Liver (tissue), 9 donors: Measurements from ENCODE around the gene LRRN3. TPM values are rescaled to one million over a fixed set of nuclear protein-coding genes. Genes with fewer than 3 reads are reported as not detected.

ENCODE experiments used
- DNase-seq: peaks from one replicate; pipeline ENCODE4 v3.0.0-alpha.2; 2017; ENCODE audit warnings: low spot score
- H3K27ac ChIP-seq, 2 donors: one replicate each; pipeline ENCODE4 v1.7.0; 2013; ENCODE audit warnings: inconsistent platforms in 2 of 2, low read length in 2 of 2, control low read depth in 1 of 2, low read depth in 1 of 2, mild to moderate bottlenecking in 1 of 2
- H3K27me3 ChIP-seq, 4 donors: one replicate each; pipeline versions ENCODE4 v1.6.1 to v1.7.0; 2013; ENCODE audit warnings: low read length in 3 of 4, inconsistent platforms in 1 of 4, mild to moderate bottlenecking in 1 of 4, moderate library complexity in 1 of 4; ENCODE audit not compliant: control insufficient read depth in 4 of 4, insufficient read depth in 4 of 4
- H3K36me3 ChIP-seq, 4 donors: one replicate each; pipeline versions ENCODE4 v1.6.1 to v1.7.0; 2013; ENCODE audit warnings: low read length in 3 of 4, mild to moderate bottlenecking in 3 of 4, low read depth in 1 of 4, moderate library complexity in 1 of 4; ENCODE audit not compliant: control insufficient read depth in 4 of 4, insufficient read depth in 3 of 4
- H3K4me1 ChIP-seq, 4 donors: one replicate each; pipeline versions ENCODE4 v1.6.1 to v1.7.0; 2013; ENCODE audit warnings: low read length in 3 of 4, mild to moderate bottlenecking in 3 of 4, moderate library complexity in 1 of 4; ENCODE audit not compliant: control insufficient read depth in 4 of 4, insufficient read depth in 4 of 4
- H3K4me3 ChIP-seq, 3 donors: one replicate each; pipeline versions ENCODE4 v1.6.1 to v1.7.0; 2013; ENCODE audit warnings: low read length in 3 of 3, control low read depth in 1 of 3, low read depth in 1 of 3, mild to moderate bottlenecking in 1 of 3
- H3K9ac ChIP-seq, 2 donors: one replicate each; pipeline ENCODE4 v1.7.0; 2013; ENCODE audit warnings: low read length in 2 of 2, mild to moderate bottlenecking in 2 of 2, moderate library complexity in 2 of 2, control low read depth in 1 of 2, low read depth in 1 of 2
- H3K9me3 ChIP-seq, 4 donors: one replicate each; pipeline versions ENCODE4 v1.6.1 to v1.7.0; 2013; ENCODE audit warnings: low read length in 3 of 4; ENCODE audit not compliant: control insufficient read depth in 4 of 4
- ATF3 ChIP-seq: IDR thresholded peaks from 2 replicates; pipeline ENCODE4 v1.6.1; 2016; ENCODE audit warnings: antibody characterized with exemption
- CTCF ChIP-seq: fragments of 150-350 bp; IDR thresholded peaks from 2 replicates; pipeline ENCODE4 v1.5.1; 2017; ENCODE audit warnings: improper control_type of control experiment, low read depth, low read length; ENCODE audit not compliant: missing input control
- FOXA1 ChIP-seq: IDR thresholded peaks from 2 replicates; pipeline ENCODE4 v1.6.1; 2016; ENCODE audit warnings: antibody characterized with exemption
- FOXA2 ChIP-seq: IDR thresholded peaks from 2 replicates; pipeline ENCODE4 v1.6.1; 2016; ENCODE audit warnings: antibody characterized with exemption
- HNF4A ChIP-seq, 2 donors: conservative IDR thresholded peaks; 2 replicates each; pipeline ENCODE4 v1.6.1; 2016; ENCODE audit warnings: antibody characterized with exemption in 2 of 2, mild to moderate bottlenecking in 2 of 2
- HNF4G ChIP-seq: IDR thresholded peaks from 2 replicates; pipeline ENCODE4 v1.6.1; 2016; ENCODE audit warnings: antibody characterized with exemption
- JUND ChIP-seq, 2 donors: IDR thresholded peaks; 2 replicates each; pipeline ENCODE4 v1.6.1; 2016; ENCODE audit warnings: antibody characterized with exemption in 2 of 2
- NR2F2 ChIP-seq: IDR thresholded peaks from 2 replicates; pipeline ENCODE4 v1.6.1; 2016; ENCODE audit warnings: antibody characterized with exemption
- RAD21 ChIP-seq, 2 donors: IDR thresholded peaks; 2 replicates each; pipeline ENCODE4 v1.6.1; 2016; ENCODE audit warnings: antibody characterized with exemption in 2 of 2, mild to moderate bottlenecking in 2 of 2
- RXRA ChIP-seq, 2 donors: IDR thresholded peaks; 2 replicates each; pipeline ENCODE4 v1.6.1; 2017 to 2018; ENCODE audit warnings: antibody characterized with exemption in 2 of 2, mild to moderate bottlenecking in 1 of 2
- SP1 ChIP-seq: IDR thresholded peaks from 2 replicates; pipeline ENCODE4 v1.6.1; 2018; ENCODE audit warnings: antibody characterized with exemption, mild to moderate bottlenecking
- TAF1 ChIP-seq: conservative IDR thresholded peaks from 2 replicates; pipeline ENCODE4 v1.6.1; 2016; ENCODE audit warnings: antibody characterized with exemption, mild to moderate bottlenecking
- YY1 ChIP-seq: IDR thresholded peaks from 2 replicates; pipeline ENCODE4 v1.6.1; 2016; ENCODE audit warnings: antibody characterized with exemption, mild to moderate bottlenecking
- ZBTB33 ChIP-seq: IDR thresholded peaks from 2 replicates; pipeline ENCODE4 v1.6.1; 2016; ENCODE audit warnings: antibody characterized with exemption
- WGBS: extraction: QIAGEN DNeasy Blood & Tissue Kit; methylation state at CpG from one replicate; pipeline ENCODE4 v1.1.7; 2013; 5-methylcytosine and 5-hydroxymethylcytosine counted together
- polyA plus RNA-seq, 2 donors: library from polyadenylated mRNA; stranded (reverse) in 1 of 2; unstranded in 1 of 2; fragments of 200-250 nt in 1 of 2; fragments of >200 nt in 1 of 2; fragmentation: Nextera tagmentation in 1 of 2; extraction: Ambion mirVana in 1 of 2; gene quantifications; one replicate each; pipeline versions ENCODE4 v1.2.1 to v1.2.3, GENCODE V29; 2013 to 2015
- total RNA-seq, 2 donors: library from RNA; depleted of rRNA; stranded (reverse); fragments of >200 nt; gene quantifications; one replicate each; pipeline ENCODE4 v1.2.3, GENCODE V29; 2014
- donor health status: healthy.
- donor health status: healthy.
- donor health status: healthy.
- donor health status: healthy.
- donor health status: healthy.

Gene LRRN3
- total and polyA plus RNA-seq, 4 donors: 0.18 to 1.1 (median 0.32) TPM

GRCh38 chr7:111138586-111138985 lies 47.7 kb downstream of the LRRN3 start:
- no peak overlapping the region for H3K27ac ChIP-seq

GRCh38 chr7:111140091-111140865 lies 49.4 kb downstream of the LRRN3 start:
- 96% methylated on average over 2 of the region's 2 CpGs for WGBS
- H3K4me1 ChIP-seq: peaks cover 0 to 3% (median 0%) of the 10 kb centered on the region in 4 donors

More at GRCh38 chr7:111138586-111138985, 47.7 kb downstream of the LRRN3 start:
- TF ChIP-seq TAF1: no peak
- no peak for TF ChIP-seq HNF4G
- no peak for TF ChIP-seq SP1
- no peak for TF ChIP-seq JUND (IDR thresholded peaks at IDR 0.05)
- no peak for TF ChIP-seq RAD21 (IDR thresholded peaks at IDR 0.05)
- no peak for TF ChIP-seq CTCF
- TF ChIP-seq RXRA (IDR thresholded peaks at IDR 0.05): no peak
- TF ChIP-seq FOXA1: no peak
- no peak for TF ChIP-seq HNF4A (conservative IDR thresholded peaks at IDR 0.05)
- TF ChIP-seq ATF3: no peak
- no peak for TF ChIP-seq YY1
- TF ChIP-seq NR2F2: no peak
- no peak for TF ChIP-seq ZBTB33
- DNase-seq: no peak
- H3K36me3 ChIP-seq: no peaks in the 10 kb centered on the region
- H3K4me3 ChIP-seq: no peak overlapping the region
- H3K9me3 ChIP-seq: no peaks in the 10 kb centered on the region
- H3K4me1 ChIP-seq: peaks cover 0 to 3% (median 0%) of the 10 kb centered on the region in 4 donors
- H3K9ac ChIP-seq: no peak overlapping the region
- H3K27me3 ChIP-seq: no peaks in the 10 kb centered on the region

More at GRCh38 chr7:111140091-111140865, 49.4 kb downstream of the LRRN3 start:
- Histone ChIP-seq H3K27ac (no peak overlapping the region), H3K27me3 (no peaks in the 10 kb centered on the region), H3K4me3 (no peak overlapping the region), H3K9ac (no peak overlapping the region), H3K9me3 (no peaks in the 10 kb centered on the region), H3K36me3 (no peaks in the 10 kb centered on the region)
- TF ChIP-seq ZBTB33 (no peak), RAD21 (IDR thresholded peaks at IDR 0.05) (no peak), FOXA1 (no peak), ATF3 (no peak), SP1 (no peak), HNF4G (no peak), RXRA (IDR thresholded peaks at IDR 0.05) (no peak), FOXA2 (no peak)
- DNase-seq: no peak
